OCI-LY7 (cell line): ENCODE measurements around the gene ATP2C2. TPM values are rescaled to one million over a fixed set of nuclear protein-coding genes. Genes with fewer than 3 reads are reported as not detected.
A peak's percentile ranks its signal among the peaks of the same experiment; 100 is the strongest.

ENCODE experiments used
- BruUV-seq: library from RNA; stranded (reverse); fragments of 400-500 nt; replicated peaks from 2 replicates; lab custom pipeline; 2021; lab: Mats Ljungman, UMichigan
- CTCF ChIA-PET: fragments of 300-600 bp; sonication (Branson Sonifier 250); formaldehyde crosslinking; loops from one replicate; lab custom pipeline; 2022; ENCODE audit warnings: antibody characterized with exemption; ENCODE audit not compliant: unreplicated experiment; lab: Charles Lee
- POLR2A ChIA-PET: fragments of 300-600 bp; sonication (Branson Sonifier 250); formaldehyde crosslinking; loops from one replicate; lab custom pipeline; 2022; ENCODE audit warnings: antibody characterized with exemption; lab: Charles Lee
- DNase-seq: peaks from one replicate; pipeline ENCODE4 v3.0.0-alpha.2; 2015; ENCODE audit warnings: low spot score
- H2AFZ ChIP-seq: fragments of 200-600 bp; sonication (generic), shearing (Covaris generic); 2 replicates; pipeline ENCODE4 v1.6.1; 2014; ENCODE audit warnings: mild to moderate bottlenecking, antibody characterized with exemption, low read length, moderate library complexity
- H3K27ac ChIP-seq: fragments of 200-600 bp; sonication (generic); 2 replicates; pipeline ENCODE4 v1.5.1; 2014; ENCODE audit warnings: mixed run types, low read depth, mild to moderate bottlenecking, moderate library complexity, low read length, inconsistent platforms; ENCODE audit not compliant: poor library complexity, severe bottlenecking
- H3K36me3 ChIP-seq: fragments of 200-600 bp; sonication (generic); 2 replicates; pipeline ENCODE4 v1.6.1; 2014; ENCODE audit warnings: mild to moderate bottlenecking, antibody characterized with exemption, low read length, moderate library complexity, mixed read lengths; ENCODE audit not compliant: insufficient read depth
- H3K4me1 ChIP-seq: fragments of 200-600 bp; sonication (generic); 2 replicates; pipeline ENCODE4 v1.5.1; 2014; ENCODE audit warnings: mild to moderate bottlenecking, low read length; ENCODE audit not compliant: insufficient read depth, poor library complexity, severe bottlenecking
- H3K4me2 ChIP-seq: fragments of 200-600 bp; sonication (generic); 2 replicates; pipeline ENCODE4 v1.6.1; 2014; ENCODE audit warnings: mild to moderate bottlenecking, low read length
- H3K4me3 ChIP-seq: fragments of 200-600 bp; sonication (generic); 2 replicates; pipeline ENCODE4 v1.5.1; 2014; ENCODE audit warnings: mild to moderate bottlenecking, low read depth, low read length; ENCODE audit not compliant: poor library complexity, severe bottlenecking
- H3K79me2 ChIP-seq: fragments of 200-600 bp; sonication (generic); 2 replicates; pipeline ENCODE4 v1.6.1; 2016; ENCODE audit warnings: low read depth, mild to moderate bottlenecking, low read length, moderate library complexity, mixed read lengths; ENCODE audit not compliant: insufficient read depth
- H3K9me2 ChIP-seq: fragments of 200-600 bp; sonication (generic); 2 replicates; pipeline ENCODE4 v1.6.1; 2016; ENCODE audit warnings: mild to moderate bottlenecking, low read length, mixed read lengths; ENCODE audit not compliant: insufficient read depth
- H3K9me3 ChIP-seq: fragments of 200-600 bp; sonication (generic); 2 replicates; pipeline ENCODE4 v1.6.1; 2014; ENCODE audit warnings: mild to moderate bottlenecking, mixed run types, low read length, mixed read lengths
- H4K20me1 ChIP-seq: fragments of 200-600 bp; sonication (generic); 2 replicates; pipeline ENCODE4 v1.6.1; 2014; ENCODE audit warnings: mild to moderate bottlenecking, antibody characterized with exemption, low read length, moderate library complexity, mixed read lengths; ENCODE audit not compliant: insufficient read depth
- CTCF ChIP-seq: fragments of 200-600 bp; sonication (generic); conservative IDR thresholded peaks from 2 replicates; pipeline ENCODE4 v1.5.1; 2014; ENCODE audit warnings: mild to moderate bottlenecking, antibody characterized with exemption, low read length, moderate library complexity, mixed read lengths
- EZH2phosphoT487 ChIP-seq: fragments of 200-600 bp; sonication (generic); IDR thresholded peaks from 2 replicates; pipeline ENCODE4 v1.6.1; 2018; ENCODE audit warnings: low read depth, borderline replicate concordance, mild to moderate bottlenecking, mixed run types, antibody characterized with exemption, low read length, moderate library complexity, mixed read lengths
- intact Hi-C: fragments of 100-400 bp; cut with micrococcal nuclease; formaldehyde crosslinking; loops from one replicate; pipeline ENCODE4 v1.10.0; 2022; ENCODE audit not compliant: unreplicated experiment
- total RNA-seq, 2 experiments: library from RNA; depleted of rRNA in 1 of 2; stranded (reverse); fragments of >200 nt in 1 of 2; shearing (Covaris generic) in 1 of 2; gene quantifications; 2 replicates each; pipeline ENCODE4 v1.2.3, GENCODE V29; 2014 to 2022

ATP2C2 gene
- total RNA-seq, 2 experiments from 2014 or later, result 0.66 TPM; not detected in 1

- H3K9me3 ChIP-seq, result no peaks in the 10 kb centered on the region
- intact Hi-C loops, result loop anchor here (1.0 to 5.0 kb wide), 2 partner anchors 86 to 799 kb away; no protein-coding TSS in a partner anchor
- ChIA-PET POLR2A (interaction anchor here (0.6 to 4.4 kb wide), 11 partner anchors 9 to 368 kb away, joined by 3 to 26 read pairs (median 4); no protein-coding TSS in a partner anchor), CTCF (no interaction called here)
- H3K4me3 ChIP-seq, result peak overlapping the region; percentile 47
- BruUV-seq, result no TSS peak
- H3K4me1 ChIP-seq, result peaks cover 61% of the 10 kb centered on the region
- H3K27ac ChIP-seq, result peak overlapping the region; percentile 92
- peak overlapping the region; percentile 95 for H3K4me2 ChIP-seq
- no peaks in the 10 kb centered on the region for H3K9me2 ChIP-seq
- peaks cover 6% of the 10 kb centered on the region; the same call in 1 of the 2 replicates for H3K79me2 ChIP-seq
- H3K36me3 ChIP-seq, result no peaks in the 10 kb centered on the region
- DNase-seq, result peak; percentile 32
- no peaks in the 10 kb centered on the region for H4K20me1 ChIP-seq
- H2AFZ ChIP-seq, result peak overlapping the region; percentile 90; the same call in 1 of the 2 replicates
- TF ChIP-seq EZH2phosphoT487 (no peak), CTCF (no peak)
These were observed 140.2 kb downstream of the ATP2C2 start for GRCh38 chr16:84508502-84508901.

GRCh38 chr16:84509032-84509950 is 141.0 kb downstream of the ATP2C2 start:
- no peak for TF ChIP-seq EZH2phosphoT487
- TF ChIP-seq CTCF, result no peak
- peak overlapping the region; percentile 95 for H3K4me2 ChIP-seq
- H3K4me1 ChIP-seq, result peaks cover 57% of the 10 kb centered on the region
- no peak overlapping the region for H2AFZ ChIP-seq
- H3K9me3 ChIP-seq, result no peaks in the 10 kb centered on the region
- no peak for DNase-seq
- peak overlapping the region; percentile 92 for H3K27ac ChIP-seq
- CTCF ChIA-PET, result interaction anchor here (0.6 kb wide), 1 partner anchor 178 kb away, joined by 3 read pairs; no protein-coding TSS in a partner anchor
- H4K20me1 ChIP-seq, result no peaks in the 10 kb centered on the region
- BruUV-seq, result no TSS peak
- intact Hi-C loops, result loop anchor here (5.0 kb wide), 1 partner anchor 798 kb away; no protein-coding TSS in a partner anchor
- no peak overlapping the region for H3K4me3 ChIP-seq
- no peaks in the 10 kb centered on the region for H3K36me3 ChIP-seq
- H3K9me2 ChIP-seq, result no peaks in the 10 kb centered on the region
- POLR2A ChIA-PET, result interaction anchor here (0.6 to 4.4 kb wide), 6 partner anchors 13 to 221 kb away, joined by 3 to 26 read pairs (median 4); no protein-coding TSS in a partner anchor
- peaks cover 6% of the 10 kb centered on the region; the same call in 1 of the 2 replicates for H3K79me2 ChIP-seq
